ENCODE measurements around the gene CHI3L2.

CHI3L2 gene

DNA sequence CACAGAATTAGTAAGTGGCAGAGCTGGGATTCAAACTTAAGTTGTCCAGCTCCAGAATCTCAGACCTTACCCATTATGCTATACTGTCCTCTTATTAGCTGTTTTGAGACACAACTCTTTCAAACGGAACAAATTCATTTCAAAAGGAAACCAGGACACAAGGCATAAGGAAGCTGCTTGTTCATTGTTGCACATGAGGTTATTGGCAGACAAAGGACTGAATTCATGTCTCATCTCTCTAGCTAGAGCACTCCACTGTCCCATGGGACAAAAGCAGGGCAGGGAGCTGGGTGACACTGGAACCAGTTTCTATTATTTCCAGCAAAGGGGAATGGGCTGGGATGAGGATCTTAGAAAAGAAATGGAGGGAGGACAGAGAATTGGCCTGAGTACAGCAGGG, 26.4 kb downstream of the CHI3L2 start:
- DNase-seq (ENCODE audit: low spot score) = peak; percentile 89

DNA sequence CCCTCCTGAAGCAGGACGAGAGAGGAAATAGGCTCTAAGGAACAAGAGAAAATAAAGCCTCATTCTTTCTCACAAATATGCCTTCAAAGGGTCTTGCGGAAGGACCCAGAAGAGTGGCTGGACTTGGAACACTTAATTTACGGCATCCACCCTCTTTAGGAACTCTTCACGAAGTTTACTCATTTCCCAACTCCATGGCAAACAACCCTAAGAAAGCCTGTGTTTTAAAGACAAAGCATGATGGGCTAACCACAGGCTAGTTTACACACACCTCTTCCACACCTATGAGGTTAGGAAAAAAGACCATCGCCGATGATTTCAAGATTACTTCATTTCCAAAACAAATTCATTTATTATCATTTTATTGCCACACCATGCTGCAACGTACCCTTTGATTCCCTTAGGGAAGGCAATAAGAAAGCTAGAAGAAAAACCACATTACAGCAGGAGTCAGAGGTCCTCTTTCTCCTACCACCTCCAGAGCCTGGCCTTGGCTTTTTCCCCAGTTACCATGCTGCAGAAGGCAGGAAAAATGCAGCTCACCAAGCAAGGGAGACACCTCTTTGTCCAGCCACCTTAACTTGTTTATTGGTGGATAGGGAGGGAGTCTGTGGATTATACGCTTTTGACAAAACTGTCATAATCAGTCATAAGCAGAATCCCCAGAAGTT, 29.6 kb downstream of the CHI3L2 start:
- no peak for DNase-seq (ENCODE audit: low spot score)

DNA sequence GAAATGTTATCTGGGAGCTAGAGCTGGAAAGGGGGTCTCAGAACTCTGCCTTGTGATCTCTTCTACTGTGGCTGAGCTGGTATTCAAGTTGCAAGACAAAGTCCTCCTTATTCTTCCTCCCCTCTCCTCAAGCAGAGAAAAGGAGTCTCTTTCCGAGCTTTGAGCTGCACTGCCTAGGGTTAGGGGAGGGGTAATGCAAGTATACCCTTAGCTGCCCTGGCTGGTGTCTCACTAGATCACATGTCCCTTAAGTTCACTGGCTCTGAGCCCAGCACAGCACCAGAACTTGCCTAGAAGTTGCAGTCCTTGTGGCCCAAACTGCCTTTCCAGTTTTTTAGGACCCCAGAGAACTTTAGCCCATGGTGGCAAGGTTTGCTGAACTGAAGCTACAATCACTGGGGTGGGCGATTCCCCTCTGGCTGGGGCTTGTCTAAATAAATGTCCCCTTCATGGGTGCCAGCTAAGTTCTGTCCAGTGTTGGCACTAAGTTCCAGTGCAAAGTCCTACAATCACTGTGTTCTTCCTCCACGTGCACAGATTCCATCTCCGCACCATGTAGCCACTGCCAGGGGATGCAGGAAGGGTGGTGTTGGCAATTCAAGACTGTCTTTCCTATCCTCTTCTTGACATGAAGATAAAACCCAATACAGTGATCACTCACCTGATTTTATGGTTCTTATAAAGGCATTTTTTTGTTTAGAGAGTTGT, 40.4 kb downstream of the CHI3L2 start:
- no peak for DNase-seq (ENCODE audit: low spot score)

DNA sequence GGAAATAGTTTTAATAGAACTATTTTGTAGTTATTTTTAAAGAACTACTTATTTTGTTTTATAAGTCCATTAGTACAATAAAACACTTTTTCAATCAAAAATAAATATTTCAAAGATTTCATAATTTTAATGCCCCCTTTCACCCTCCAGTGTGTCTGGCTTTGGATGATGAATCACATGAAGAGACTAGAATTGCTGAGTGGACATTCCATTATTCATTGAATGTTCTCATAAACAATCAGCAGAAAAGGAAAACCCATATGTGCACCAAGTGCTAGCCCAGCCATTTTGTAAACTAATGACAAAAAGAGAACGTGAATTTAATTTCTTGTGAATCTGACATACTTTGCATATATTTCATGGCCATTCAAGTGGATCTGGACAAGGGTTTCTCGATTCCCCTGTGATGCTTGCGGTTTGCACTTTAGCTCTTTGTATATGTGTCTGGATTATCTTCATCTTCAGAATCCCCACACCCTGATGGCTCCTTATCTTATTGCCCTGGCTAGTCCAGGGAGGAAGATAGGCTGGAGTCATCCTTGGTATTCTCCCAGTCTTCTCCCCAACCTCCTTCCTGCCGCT, 42.4 kb downstream of the CHI3L2 start:
- no peak for DNase-seq (ENCODE audit: low spot score)

DNA sequence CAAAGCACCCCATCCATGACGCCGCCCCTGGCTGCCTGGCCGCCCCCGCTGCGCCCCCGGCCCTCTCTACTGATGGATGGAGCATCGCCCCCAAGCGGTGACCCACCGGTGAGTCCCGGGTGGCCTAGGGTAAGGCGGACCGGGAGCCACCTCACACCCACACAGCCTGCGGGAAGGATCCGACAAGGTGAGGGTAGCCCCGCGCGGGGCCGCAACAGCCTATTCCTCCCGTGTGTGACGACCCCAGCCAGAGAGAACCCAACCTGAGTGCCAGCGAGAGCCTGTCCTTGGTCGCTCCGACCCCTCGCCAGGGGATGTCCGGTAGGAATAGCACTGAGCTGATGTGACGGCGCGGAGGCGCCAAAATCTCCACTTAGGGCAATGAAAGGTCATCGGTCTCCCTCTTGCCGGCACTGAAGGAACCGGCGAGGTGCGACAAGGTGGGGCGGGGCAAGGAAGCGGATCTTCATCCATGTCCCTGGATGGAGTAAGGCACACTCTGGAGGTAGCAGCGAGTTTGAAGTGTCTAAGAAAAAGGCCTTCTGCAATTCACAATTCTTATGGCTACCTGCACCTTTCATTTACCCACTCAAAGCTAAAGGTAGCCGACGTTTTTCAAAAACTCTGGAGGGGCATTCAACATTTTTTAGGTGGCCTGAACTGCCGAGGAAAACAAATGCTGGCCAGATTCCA, 43.4 kb downstream of the CHI3L2 start:
- no peak for DNase-seq (ENCODE audit: low spot score)

DNA sequence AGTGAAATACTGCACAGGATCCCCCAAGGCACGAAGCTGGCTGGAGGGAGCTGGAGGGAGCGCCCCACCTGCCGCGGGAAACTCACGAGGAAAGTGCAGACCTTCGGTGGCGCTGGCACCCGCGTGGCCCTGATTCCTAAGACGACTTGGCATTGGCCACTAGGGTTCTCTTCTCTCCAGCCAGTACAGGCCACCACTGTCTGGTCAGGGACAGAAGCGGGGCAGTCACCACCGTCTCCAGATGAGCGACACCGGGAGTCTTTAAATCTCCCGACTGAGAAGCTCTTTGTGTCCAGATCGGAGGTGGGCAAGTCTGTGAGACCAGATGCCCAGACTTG, 43.9 kb downstream of the CHI3L2 start:
- peak; percentile 33 for DNase-seq (ENCODE audit: low spot score)

DNA sequence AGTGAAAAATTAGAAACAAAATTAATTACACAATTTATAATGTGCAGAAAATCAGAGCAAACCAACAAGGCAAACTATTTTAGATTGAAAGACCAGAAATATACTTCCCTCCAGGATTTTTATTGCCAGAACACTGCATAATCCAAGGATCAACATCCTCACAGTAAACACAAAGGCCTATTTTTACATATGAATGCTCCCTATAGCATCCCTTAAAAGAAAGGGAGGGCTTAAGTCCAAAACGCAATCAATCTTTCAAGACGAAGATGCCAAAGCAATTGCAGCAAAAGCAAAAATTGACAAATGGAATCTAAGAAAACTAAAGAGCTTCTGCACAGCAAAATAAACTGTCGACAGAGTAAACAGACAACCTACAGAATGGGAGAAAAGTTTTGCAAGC, 44.6 kb downstream of the CHI3L2 start:
- no peak for DNase-seq (ENCODE audit: low spot score)

DNA sequence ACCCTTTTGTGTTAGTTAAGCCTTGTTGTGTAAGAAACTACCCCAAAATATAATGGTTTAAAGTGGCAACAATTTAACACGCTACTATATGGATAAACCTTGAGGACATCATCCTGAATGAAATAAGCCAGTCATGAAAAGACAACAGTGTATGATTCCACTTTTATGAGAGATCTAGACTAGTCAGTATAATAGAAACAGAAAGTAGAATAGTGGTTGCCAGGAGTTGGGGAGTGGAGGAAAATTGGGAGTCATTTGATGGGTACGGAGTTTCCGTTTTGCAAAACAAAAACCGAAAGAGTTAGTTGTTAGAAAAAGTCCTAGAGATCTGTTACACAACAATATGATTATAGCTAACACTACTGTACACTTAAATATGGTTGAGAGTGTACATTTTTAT, 47.1 kb downstream of the CHI3L2 start:
- DNase-seq (ENCODE audit: low spot score) = no peak

DNA sequence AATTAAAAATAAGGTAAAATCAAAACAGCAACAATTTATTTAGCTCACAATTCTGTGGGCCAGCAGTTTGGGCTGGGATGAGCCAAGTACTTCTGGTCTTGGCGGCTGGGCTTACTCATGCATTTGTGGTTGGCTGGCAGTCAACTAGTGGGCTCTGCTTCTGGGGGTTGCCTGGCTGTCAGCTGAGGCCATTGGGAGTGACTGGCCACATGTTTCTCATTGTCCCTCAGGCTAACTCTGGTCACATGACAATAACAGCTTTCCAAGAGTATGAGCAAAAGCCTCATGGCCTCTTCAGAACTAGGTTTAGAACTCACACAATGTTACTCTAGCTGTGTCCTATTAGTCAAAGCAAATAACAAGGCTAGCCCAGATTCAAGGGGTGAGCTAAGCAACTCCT, 47.6 kb downstream of the CHI3L2 start:
- peak; percentile 76 for DNase-seq (ENCODE audit: low spot score)

DNA sequence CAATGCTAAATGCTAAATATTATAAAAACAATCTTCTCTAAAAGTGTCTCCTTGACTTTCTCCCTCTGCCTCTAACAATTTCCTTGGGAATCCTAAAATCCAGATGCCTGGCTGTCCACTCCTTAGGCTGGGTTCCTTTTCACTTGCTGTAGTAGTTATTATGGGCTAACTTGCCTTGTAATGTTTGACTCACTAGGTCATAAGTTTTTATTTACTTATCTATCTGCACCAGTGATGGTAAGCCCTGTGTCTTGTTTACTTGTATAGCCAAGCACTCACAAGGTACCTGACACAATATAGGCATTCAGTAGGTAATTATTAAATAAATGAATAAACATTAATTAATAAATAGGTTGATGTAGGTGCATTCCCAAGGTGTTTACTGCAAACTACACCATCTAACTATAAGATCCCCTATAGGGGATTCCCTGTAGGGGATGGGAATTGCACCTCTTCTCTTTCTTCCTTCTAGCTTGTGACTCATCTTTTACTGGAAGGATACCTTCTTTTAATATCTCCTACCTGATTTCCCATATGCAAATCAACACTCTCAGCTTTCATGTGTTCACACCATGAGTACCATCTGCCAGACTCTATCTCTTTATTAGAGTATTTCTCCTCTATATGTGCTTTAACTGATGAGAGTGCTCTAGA, 48.4 kb downstream of the CHI3L2 start:
- DNase-seq (ENCODE audit: low spot score) = no peak

DNA sequence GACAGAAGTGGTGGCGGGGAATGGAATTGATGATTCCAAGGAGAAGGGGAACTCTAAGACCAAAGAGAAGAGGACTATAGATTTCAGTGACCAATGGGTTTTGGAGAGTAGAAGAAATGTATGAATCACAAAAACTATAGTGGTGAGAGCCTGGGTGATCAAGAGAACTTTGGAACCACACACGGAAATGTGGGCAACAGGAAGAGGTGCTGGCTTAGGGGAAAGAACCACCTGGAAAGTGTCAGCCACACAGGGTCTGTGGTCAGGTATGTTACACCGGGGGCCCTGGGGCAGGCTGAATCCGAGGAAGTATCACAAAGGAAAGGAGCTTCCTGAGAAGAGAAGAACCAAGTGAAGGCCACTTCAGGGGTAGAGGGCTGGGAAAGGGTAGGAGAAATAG, 51.6 kb downstream of the CHI3L2 start:
- no peak for DNase-seq (ENCODE audit: low spot score)

DNA sequence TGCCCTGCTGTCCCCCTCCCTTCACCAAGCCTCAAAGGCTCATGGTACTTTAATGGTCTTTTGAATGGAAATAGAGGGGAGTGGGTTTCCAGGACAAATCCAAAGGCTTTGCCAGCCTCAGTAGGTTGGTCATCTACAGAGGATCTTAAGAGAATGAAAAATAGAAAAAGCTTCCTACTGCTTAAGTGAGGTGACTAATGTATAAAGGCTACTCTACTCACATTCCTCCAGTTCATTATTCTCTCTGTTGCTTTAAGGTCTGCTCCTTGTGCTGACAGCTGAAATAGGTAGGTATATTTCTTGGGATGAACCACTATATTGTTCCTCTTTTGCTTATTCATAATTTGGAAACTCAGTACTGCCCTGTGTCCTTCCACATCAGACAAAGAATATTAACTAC, 52.8 kb downstream of the CHI3L2 start:
- no peak for DNase-seq (ENCODE audit: low spot score)

DNA sequence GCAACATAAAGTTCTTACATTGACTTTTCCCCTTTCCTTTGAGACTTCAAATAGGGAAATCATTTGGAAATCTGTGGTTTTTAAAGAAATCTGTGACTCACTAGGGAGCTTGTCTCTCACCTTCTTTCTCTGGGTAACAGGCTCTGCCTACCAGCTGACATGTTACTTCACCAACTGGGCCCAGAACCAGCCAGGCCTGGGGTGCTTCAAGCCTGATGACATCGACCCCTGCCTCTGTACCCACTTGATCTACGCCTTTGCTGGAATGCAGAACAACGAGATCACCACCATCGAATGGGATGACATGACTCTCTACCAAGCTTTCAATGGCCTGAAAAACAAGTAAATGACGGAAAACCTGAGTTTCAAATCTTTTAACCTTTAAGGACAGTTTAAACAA, 53.9 kb downstream of the CHI3L2 start:
- DNase-seq (ENCODE audit: low spot score) = no peak

DNA sequence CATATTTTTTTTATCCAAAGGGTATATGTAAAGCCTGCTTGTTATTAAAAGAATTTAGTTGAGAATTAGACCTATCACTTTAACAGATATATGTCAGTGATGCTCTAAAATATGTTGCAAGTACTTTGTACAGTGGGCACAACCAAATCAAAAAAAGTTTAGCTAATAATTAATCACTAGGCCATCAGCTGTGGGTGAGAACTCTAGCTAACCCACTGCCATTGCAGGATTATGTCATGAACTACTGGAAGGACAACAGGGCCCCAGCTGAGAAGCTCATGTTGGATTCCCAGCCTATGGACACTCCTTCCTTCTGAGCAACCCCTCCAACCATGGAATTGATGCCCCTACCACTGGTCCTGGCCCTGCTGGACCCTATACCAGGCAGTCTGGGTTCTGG, 56.3 kb downstream of the CHI3L2 start:
- no peak for DNase-seq (ENCODE audit: low spot score)

DNA sequence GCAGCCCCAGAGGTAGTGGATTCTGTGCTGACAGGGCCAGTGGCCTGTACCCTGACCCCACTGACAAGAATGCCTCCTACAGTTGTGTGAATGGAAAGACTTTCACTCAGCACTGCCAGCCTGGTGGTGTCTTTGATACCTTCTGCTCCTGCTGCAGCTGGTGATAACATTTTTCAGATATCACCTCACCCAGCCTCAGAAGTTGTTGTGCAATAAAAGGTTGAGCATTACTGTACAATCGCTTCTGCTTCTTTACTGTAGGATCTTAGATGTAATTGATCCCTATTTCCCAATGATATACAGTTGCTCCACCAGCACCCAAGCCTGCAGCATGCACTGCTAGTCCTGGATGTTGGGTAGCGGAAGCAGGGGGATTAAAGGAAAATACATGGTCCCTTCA, 58.4 kb downstream of the CHI3L2 start:
- no peak for DNase-seq (ENCODE audit: low spot score)

DNA sequence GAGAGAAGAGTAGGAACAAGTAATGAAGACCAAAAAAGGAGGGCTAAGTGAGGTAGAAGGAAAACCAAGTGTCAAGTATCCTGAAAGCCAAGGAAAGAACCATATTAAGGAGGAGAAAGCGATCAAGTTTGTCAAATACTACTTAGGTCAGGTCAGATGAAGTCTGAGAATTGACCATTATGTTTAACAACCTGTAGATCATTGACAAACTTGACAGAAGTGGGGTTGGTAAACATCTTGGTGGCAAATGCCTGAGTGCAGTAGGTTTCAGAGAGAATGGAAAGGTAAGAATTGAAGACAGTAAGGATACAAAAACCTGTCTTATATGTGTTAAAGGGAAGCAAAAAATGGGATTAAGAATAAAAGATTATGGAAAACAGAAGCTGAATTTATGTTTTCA, 59.4 kb downstream of the CHI3L2 start:
- no peak for DNase-seq (ENCODE audit: low spot score)

DNA sequence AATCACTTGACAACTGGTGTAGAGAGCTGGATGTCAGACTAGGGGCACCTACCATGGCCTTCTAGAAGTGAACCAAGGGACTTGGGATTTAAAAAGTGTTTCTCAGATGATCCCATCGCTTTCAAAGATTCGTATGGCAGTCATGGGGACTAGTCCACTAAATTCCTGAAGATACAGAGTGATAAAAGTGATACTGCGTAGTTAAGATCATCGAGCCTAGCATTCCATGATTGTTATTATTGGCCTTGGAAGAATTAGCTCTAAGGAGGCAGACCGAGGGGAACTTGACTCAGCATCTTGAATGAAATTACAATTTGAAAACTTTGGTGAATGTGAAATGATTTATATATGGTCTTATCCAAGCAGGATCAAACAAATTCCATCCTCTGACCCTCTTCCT, 61.9 kb downstream of the CHI3L2 start:
- DNase-seq (ENCODE audit: low spot score) = no peak

DNA sequence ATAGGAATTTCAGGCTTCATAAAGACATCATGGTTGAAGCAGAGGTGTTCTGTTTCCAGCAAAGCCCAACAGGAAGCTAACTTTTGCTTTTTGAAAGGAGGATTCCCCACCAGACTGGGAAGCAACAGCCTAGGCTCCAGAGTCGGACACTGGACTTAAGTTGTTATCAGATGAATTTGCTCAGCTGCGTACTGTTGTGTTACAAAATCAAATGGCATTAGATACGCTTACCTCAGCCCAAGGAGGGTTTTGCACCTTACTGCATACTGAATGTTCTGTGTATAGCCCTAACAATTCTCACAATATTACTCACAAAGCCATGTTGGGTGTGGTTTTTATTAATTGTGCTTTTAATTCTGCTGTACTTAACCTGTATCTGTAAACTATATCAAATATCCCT, 62.6 kb downstream of the CHI3L2 start:
- no peak for DNase-seq (ENCODE audit: low spot score)

DNA sequence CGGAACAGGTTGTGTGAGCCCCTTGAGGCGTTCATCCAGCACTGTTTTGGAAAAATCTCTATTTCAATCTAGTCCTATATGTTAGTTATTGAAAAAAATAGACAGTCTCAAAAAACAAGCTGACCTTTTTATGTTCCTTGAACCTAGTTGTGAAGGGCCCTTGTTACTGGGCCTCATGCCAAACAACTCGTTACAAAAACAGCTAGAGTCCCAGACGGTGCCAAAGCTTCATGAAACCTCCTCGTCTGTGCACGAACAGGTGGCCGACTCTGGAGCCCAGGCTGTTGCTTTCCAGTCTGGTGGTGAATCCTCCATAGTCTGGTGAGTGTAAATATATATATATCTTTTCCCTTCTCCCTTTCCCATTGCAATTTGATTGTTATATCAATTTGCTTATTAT, 63.1 kb downstream of the CHI3L2 start, which contains the start of gene CHIA:
Gene CHIA (plus strand): TSS at position 222 of the 400 bp plus-strand sequence. CDS start 19,617 bp downstream, outside the sequence.
- no peak for DNase-seq (ENCODE audit: low spot score)

Data from globus pallidus (tissue), 1 donor.